Measurements from ENCODE around the gene MCF2L.

The MCF2L gene

GRCh38 chr13:113087923-113088690, 119.1 kb downstream of the MCF2L start:
- Mint-ChIP-seq H3K9me3 (ENCODE audit: low read depth) (no peaks in the 10 kb centered on the region), H3K27ac (no peak overlapping the region), H3K4me1 (ENCODE audit: low read depth) (no peaks in the 10 kb centered on the region), H3K4me3 (no peak overlapping the region), H3K27me3 (no peaks in the 10 kb centered on the region), H3K36me3 (no peaks in the 10 kb centered on the region)

DNA sequence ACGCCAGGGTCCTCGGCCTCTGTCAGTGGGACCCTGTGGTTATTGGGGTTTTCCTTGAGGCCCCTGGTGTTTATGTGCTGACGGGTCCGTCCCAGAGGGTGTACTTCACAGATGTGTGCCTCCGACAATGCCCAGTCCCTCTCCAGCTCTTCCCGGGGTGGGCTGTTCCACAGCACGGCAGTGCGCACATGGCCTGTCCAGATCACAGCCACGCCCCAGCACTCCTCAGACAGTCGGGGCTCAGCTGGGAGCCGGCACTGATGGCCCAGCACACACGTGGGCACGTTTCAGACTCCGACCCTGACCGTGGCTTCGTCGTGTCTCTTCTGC, 119.6 kb downstream of the MCF2L start:
- Mint-ChIP-seq H3K36me3 (no peaks in the 10 kb centered on the region), H3K27me3 (no peaks in the 10 kb centered on the region), H3K4me3 (no peak overlapping the region), H3K27ac (no peak overlapping the region), H3K4me1 (ENCODE audit: low read depth) (no peaks in the 10 kb centered on the region), H3K9me3 (ENCODE audit: low read depth) (no peaks in the 10 kb centered on the region)

DNA sequence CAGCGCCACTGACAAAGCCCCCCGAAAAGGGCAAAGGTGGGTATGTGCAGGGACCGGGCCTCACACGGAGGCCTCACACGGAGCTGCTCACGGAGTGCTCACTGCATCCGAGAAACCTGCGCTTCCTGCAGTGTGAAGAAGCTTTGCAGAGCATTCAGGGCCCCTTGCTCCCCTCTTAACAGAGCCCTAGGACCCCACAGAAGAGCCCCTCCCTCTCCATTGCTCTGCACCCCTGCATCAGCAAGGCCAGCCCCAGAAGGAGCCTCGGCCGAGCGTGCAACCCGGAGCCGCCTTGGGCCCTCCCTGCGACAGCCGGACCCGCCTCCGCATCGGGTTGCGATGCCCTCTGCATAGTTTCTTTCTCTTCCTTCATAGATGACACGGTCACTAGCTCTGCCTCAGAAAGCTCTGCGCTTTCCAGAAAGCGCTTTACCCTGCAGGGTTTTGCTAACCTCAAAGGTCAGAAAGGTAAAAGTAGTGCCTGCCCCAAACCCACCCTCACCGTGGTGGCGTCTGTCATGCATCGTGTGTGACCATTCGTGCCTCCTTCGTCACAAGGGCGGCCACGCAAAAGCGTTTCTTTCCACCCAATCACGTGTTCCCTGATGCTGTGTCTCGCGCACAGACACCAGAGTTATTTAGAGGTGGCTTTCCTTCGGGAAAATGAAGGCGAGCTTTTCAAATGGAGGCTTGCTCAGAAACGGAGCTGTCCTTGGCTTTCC, 120.8 kb downstream of the MCF2L start:
- H3K4me3 Mint-ChIP-seq, result no peak overlapping the region
- no peaks in the 10 kb centered on the region for H3K4me1 Mint-ChIP-seq (ENCODE audit: low read depth)
- H3K36me3 Mint-ChIP-seq, result no peaks in the 10 kb centered on the region
- no peaks in the 10 kb centered on the region for H3K9me3 Mint-ChIP-seq (ENCODE audit: low read depth)
- no peaks in the 10 kb centered on the region for H3K27me3 Mint-ChIP-seq
- H3K27ac Mint-ChIP-seq, result no peak overlapping the region

GRCh38 chr13:113090415-113090770, 121.4 kb downstream of the MCF2L start:
- no peaks in the 10 kb centered on the region for H3K36me3 Mint-ChIP-seq
- no peaks in the 10 kb centered on the region for H3K27me3 Mint-ChIP-seq
- no peak overlapping the region for H3K27ac Mint-ChIP-seq
- H3K4me3 Mint-ChIP-seq, result no peak overlapping the region
- H3K4me1 Mint-ChIP-seq (ENCODE audit: low read depth), result no peaks in the 10 kb centered on the region
- no peaks in the 10 kb centered on the region for H3K9me3 Mint-ChIP-seq (ENCODE audit: low read depth)

DNA sequence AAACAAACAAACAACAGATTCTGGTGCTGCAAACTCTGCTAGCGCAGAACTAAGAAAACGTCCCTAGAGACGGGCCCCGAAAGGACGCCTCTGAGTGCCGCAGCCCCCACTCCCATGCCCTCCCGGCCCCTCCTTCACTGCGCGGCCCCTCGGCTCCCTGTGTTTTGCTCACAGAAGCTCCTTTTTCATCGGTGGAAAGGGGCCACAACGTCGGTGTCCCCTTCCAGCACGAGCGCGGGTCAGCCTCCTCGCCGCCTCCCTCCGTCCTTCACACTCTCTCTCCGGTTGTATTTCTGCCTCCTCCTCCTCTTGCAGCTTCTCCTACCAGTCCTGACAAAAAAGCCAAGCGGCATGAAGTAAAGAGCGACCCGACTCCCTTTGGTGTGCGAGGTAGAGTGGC, 121.8 kb downstream of the MCF2L start:
- Mint-ChIP-seq H3K4me1 (ENCODE audit: low read depth) (no peaks in the 10 kb centered on the region), H3K9me3 (ENCODE audit: low read depth) (no peaks in the 10 kb centered on the region), H3K36me3 (no peaks in the 10 kb centered on the region), H3K27me3 (no peaks in the 10 kb centered on the region), H3K27ac (no peak overlapping the region), H3K4me3 (no peak overlapping the region)

GRCh38 chr13:113091211-113091771, 122.3 kb downstream of the MCF2L start:
- H3K27me3 Mint-ChIP-seq, result no peaks in the 10 kb centered on the region
- no peaks in the 10 kb centered on the region for H3K9me3 Mint-ChIP-seq (ENCODE audit: low read depth)
- H3K27ac Mint-ChIP-seq, result no peak overlapping the region
- no peak overlapping the region for H3K4me3 Mint-ChIP-seq
- no peaks in the 10 kb centered on the region for H3K4me1 Mint-ChIP-seq (ENCODE audit: low read depth)
- H3K36me3 Mint-ChIP-seq, result no peaks in the 10 kb centered on the region

DNA sequence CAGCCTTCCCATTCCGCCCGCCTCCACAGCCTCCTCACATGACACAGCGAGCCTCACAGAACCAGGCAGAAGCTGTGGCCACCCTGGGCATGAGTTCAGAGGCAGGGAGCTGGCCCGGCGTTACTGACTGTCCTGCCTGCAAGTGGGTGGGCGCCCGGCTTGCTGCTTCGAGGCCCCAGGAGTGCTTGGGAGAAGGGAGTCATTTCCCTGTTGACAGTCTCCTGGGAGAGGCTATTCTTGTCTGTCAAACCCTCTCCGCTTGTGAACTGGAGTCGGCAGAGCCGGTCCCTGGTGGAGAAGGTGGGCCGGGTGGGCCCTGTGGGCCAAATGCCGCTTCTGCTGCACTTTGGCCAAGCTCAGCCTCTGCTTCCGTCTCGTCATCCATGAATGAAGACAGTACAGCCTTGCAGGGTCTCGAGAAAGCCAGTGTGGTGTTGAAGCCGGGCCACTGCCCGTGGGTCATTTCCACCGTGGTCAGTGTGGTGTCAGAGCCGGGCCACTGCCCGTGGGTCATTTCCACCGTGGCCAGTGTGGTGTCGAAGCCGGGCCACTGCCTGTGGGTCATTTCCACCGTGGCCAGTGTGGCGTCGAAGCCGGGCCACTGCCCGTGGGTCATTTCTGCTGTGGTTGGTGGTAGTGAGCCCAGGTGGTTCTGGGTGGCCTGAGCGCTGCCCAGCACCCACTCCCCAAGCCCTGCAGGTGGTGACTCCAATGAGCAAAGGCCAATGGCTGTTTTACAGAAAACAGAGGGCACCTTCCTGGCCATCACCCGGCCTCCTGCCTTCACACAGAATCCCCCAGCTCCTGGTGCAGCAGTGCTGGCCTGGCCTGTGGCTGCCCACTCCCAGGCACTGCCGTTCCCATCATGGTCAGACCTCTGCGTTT, 123.1 kb downstream of the MCF2L start:
- Mint-ChIP-seq H3K4me3 (no peak overlapping the region), H3K36me3 (no peaks in the 10 kb centered on the region), H3K27ac (no peak overlapping the region), H3K27me3 (no peaks in the 10 kb centered on the region), H3K9me3 (ENCODE audit: low read depth) (no peaks in the 10 kb centered on the region), H3K4me1 (ENCODE audit: low read depth) (no peaks in the 10 kb centered on the region)

- H3K36me3 Mint-ChIP-seq, result no peaks in the 10 kb centered on the region
- H3K4me3 Mint-ChIP-seq, result no peak overlapping the region
- no peaks in the 10 kb centered on the region for H3K9me3 Mint-ChIP-seq (ENCODE audit: low read depth)
- no peak overlapping the region for H3K27ac Mint-ChIP-seq
- no peaks in the 10 kb centered on the region for H3K4me1 Mint-ChIP-seq (ENCODE audit: low read depth)
- no peaks in the 10 kb centered on the region for H3K27me3 Mint-ChIP-seq
Observed at GRCh38 chr13:113092776-113093579, 124.0 kb downstream of the MCF2L start.

GRCh38 chr13:113093580-113094409, 124.8 kb downstream of the MCF2L start:
- Mint-ChIP-seq H3K4me1 (ENCODE audit: low read depth) (no peaks in the 10 kb centered on the region), H3K4me3 (no peak overlapping the region), H3K9me3 (ENCODE audit: low read depth) (no peaks in the 10 kb centered on the region), H3K36me3 (no peaks in the 10 kb centered on the region), H3K27me3 (no peaks in the 10 kb centered on the region), H3K27ac (no peak overlapping the region)

GRCh38 chr13:113094410-113094800, 125.4 kb downstream of the MCF2L start:
- Mint-ChIP-seq H3K27me3 (no peaks in the 10 kb centered on the region), H3K9me3 (ENCODE audit: low read depth) (no peaks in the 10 kb centered on the region), H3K27ac (no peak overlapping the region), H3K36me3 (no peaks in the 10 kb centered on the region), H3K4me1 (ENCODE audit: low read depth) (no peaks in the 10 kb centered on the region), H3K4me3 (no peak overlapping the region)

DNA sequence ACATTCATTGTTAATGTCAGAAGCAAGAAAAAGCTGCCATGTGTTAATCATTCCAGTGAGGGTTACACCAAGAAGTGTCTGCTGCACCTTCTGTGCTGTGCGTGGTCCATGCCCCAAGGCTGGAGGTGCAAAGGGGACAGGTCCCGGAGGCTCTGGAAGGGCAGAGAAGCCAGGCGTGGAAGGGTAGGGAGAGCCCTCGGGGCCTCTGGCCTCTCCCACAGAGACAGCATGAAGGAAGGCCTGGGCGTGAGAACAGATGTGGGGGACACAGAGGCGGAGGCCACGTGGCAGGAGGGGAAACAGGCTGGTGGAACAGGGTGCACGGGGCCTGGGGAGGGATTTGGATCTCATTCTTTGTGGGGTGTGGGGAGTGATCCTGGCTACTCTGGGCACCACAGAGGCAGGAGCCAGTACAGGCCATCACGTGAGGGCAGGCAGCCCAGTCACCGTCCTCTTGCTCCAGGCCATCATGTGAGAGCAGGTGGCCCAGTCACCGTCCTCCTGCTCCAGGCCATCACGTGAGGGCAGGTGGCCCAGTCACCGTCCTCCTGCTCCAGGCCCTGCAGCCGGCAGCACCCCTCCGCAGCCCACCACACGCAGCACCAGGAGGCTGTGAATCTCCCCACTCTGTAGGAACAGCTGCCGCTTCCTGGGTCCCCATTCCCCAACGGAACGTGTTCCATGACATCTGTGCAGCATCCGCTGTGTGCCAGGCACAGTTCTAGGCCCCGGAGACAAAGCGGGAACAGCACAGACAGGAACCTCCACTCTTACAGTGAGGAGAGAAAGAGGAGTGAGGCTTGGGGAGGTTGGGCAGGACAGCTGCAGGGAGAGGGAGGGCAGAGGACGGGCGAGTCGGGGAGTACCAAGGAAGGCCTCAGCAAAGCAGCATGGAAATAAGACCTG, 126.4 kb downstream of the MCF2L start:
- Mint-ChIP-seq H3K9me3 (ENCODE audit: low read depth) (no peaks in the 10 kb centered on the region), H3K4me1 (ENCODE audit: low read depth) (no peaks in the 10 kb centered on the region), H3K27me3 (no peaks in the 10 kb centered on the region), H3K36me3 (no peaks in the 10 kb centered on the region), H3K27ac (no peak overlapping the region), H3K4me3 (no peak overlapping the region)

GRCh38 chr13:113096052-113096744, 127.2 kb downstream of the MCF2L start:
- Mint-ChIP-seq H3K27ac (no peak overlapping the region), H3K4me3 (no peak overlapping the region), H3K36me3 (no peaks in the 10 kb centered on the region), H3K27me3 (no peaks in the 10 kb centered on the region), H3K4me1 (ENCODE audit: low read depth) (no peaks in the 10 kb centered on the region), H3K9me3 (ENCODE audit: low read depth) (no peaks in the 10 kb centered on the region)
